ENCODE measurements around the gene IQCN.

The IQCN gene

GRCh38 chr19:18233224-18233825 is 40.9 kb downstream of the IQCN start:
- DNase-seq (ENCODE audit: low read depth) = no peak

- DNase-seq (ENCODE audit: low read depth) = no peak
These were observed 41.6 kb downstream of the IQCN start for GRCh38 chr19:18232540-18233223.

DNA sequence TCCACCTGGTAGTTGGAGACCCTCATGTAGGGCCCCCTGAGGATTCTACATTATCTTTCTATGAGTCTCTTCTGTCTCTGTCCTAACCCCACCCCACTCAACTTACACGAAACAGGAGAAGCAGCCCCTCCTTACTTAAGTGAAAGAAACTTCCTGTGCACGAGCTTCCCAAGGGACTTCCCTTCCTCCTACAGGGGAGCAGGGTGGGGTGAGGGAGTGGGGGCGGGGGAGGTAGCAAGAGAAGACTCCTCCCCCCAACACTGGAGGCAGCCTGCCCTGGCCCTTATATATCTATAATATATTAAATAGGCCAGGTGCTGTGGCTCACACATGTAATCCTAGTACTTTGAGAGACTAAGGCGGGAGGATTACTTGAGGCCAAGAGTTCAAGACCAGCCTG is 42.5 kb downstream of the IQCN start:
- no peak for DNase-seq (ENCODE audit: low read depth)

DNA sequence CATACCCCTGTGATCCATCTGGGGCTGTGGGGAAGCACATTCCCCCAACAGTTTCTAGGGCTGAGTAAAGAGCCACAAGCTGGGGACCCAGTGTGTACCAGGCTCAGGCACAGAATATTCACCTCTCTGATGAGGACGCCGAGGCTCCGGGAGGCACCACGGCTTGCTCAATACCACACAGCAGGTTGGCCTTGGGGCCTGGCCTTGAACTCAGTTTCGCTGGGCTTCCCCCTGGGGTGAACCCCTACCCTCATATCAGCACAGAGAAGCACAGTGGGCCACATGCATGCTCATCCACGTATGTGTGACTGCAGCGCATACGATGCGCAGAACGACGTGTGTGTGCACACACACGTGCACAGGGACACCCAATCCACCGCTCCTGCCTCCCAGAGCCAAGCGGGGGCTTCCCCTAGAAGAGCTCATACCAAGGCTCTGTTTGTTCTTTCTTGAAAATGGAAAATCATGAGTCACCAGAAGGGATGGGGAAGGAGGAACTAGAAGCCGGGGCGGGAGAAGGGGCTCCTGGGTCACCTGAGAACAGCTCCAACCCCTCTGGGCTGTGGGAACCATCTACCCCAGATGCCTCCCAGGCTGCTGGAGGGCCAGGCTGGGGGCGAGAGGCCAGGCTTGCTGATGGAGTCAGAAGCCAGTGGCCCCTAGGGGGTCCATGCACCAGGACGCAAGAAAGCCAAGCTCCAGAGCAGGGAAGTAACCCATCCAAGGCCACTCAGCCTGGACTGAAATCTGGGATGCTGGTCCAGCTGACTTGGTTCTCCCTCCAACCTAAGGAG is 43.1 kb downstream of the IQCN start:
- no peak for DNase-seq (ENCODE audit: low read depth)

- DNase-seq (ENCODE audit: low read depth) = no peak
These were observed 44.3 kb downstream of the IQCN start for GRCh38 chr19:18229915-18230314.

- no peak for DNase-seq (ENCODE audit: low read depth)
These were observed 44.8 kb downstream of the IQCN start for GRCh38 chr19:18229474-18229873.

GRCh38 chr19:18227781-18228271 is 46.4 kb downstream of the IQCN start:
- no peak for DNase-seq (ENCODE audit: low read depth)

GRCh38 chr19:18226956-18227780 is 47.1 kb downstream of the IQCN start:
- no peak for DNase-seq (ENCODE audit: low read depth)

DNA sequence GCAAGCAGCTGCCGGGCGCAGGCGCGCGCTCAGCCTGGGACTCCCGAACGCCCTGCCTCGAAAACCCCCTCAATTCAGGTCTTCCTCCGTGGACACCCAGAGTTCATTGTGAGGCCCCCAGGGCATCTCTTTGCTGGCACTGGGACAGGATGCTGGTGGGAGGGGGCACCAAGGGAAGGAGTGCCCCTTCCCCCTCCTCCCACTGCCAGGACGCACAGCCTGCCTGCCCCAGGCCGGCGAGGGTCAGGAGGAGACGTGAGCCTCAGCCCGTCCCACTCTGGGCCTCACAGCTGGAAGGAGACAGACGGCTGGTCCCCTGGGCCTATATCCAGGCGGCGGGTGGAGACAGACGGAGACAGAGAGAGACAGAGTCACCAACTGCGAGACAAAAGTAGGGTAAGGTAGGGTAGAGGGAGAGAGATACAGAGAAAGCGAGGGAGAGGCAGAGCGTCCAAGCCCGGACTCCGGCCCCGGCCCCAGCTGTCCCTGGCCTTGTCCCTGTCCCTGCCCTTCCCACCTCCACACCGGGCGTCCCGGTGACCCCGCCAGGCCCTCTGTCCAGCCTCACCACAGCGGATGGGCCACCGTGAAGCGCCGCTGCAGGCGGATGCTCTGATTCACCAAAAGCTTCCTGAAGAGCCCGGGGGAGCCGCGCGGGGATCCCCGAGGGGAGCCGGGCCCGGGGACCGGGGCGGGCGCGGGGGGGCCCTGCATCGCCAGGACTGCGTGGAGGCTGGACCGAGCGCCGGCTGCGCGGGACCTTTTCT is 48.4 kb downstream of the IQCN start, which contains the start of gene PDE4C:
TSS of gene PDE4C (minus strand) at position 737 of the 767 bp plus-strand sequence. CDS start at position 714, 23 bp downstream.
- no peak for DNase-seq (ENCODE audit: low read depth)

DNA sequence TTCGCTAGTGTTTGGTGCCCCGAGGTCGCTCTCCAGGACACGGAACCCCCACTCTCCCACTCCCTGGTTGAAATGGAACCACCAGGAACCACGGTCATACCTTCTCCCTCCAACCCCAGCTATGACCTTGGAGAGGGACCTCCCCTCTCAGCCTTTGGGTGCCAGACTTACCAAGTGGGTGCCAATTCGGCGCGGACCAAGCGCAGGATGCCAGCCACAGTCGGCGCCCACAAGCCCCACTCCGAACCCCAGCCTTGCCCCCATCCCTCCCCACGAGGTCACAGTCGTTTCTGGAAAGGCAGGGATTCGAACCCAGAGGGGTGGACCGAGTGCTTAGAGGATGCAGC is 48.9 kb downstream of the IQCN start:
- no peak for DNase-seq (ENCODE audit: low read depth)

DNA sequence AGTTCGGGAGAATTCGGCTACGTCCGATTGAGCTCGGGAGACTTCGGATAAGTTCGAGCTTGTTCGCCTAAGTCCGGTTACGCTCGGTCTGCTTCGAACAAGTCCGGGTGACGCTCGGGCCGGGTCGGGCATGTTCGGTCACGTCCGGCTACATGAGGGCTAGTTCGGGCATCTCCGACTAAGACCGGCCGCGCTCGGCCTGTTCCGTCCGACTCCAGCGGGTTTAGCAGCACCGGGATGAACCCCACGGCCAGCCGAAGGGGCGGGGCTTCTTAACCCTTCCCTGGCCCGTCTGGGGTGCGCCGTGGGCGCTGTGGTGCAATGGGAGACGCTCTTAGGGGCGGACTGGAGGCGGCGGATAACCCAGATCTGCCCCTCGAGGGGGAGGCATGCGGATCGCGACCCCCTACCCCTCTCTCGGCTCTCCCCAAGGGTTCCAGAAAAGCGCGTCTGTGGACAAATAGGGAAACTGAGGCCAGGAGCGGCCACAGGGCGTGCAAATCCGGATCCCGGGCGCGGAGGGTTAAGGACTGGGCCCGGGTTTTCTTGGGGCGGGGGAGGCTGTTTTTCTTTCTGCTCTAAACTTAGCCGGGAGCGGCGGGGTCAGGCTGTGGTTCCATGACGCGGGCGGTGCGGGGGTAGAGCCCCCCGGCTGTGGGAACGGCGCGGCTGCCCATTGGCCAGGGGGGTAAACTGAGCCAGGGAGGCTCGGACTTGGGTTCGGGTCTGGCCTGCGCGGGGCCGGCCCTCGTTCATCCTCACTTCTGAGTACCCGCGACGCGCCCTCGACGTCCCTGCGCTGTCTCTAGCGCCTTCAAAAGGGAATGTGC is 49.5 kb downstream of the IQCN start:
- DNase-seq (ENCODE audit: low read depth) = peak; percentile 92

DNA sequence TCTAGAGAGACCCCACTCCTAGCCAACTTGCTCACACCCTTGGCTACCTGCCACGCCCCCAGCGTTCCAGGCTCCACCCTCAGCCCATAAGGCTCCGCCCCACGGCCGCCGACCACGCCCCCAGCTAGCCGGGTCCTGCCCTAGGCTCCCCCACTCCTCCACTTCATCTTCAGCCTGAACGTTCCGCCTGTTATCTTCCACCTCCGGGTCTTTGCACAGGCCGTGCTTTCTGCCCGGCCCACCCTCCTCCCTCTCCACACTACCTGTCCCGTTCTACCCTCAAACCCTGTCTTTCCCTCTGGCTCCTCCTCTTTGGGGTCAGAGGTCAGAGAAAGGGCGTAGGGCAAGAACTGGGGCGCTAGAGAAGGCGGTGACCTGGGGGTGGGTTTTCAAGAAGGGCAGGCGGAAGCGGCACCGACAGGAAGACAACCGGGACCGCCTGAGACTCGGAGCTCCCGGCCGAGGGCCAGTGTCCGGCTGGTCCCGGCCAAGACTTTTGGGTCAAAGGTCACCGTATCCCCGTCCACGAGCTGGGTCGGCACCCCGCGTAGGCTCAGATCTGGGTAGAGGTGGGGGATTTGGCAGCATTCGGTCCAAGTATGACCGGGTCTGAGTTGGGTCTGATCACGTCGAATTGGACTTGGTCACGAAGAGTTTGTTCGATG is 50.3 kb downstream of the IQCN start:
- peak; percentile 86 for DNase-seq (ENCODE audit: low read depth)

GRCh38 chr19:18221815-18222725 is 52.2 kb downstream of the IQCN start:
- no peak for DNase-seq (ENCODE audit: low read depth)

DNA sequence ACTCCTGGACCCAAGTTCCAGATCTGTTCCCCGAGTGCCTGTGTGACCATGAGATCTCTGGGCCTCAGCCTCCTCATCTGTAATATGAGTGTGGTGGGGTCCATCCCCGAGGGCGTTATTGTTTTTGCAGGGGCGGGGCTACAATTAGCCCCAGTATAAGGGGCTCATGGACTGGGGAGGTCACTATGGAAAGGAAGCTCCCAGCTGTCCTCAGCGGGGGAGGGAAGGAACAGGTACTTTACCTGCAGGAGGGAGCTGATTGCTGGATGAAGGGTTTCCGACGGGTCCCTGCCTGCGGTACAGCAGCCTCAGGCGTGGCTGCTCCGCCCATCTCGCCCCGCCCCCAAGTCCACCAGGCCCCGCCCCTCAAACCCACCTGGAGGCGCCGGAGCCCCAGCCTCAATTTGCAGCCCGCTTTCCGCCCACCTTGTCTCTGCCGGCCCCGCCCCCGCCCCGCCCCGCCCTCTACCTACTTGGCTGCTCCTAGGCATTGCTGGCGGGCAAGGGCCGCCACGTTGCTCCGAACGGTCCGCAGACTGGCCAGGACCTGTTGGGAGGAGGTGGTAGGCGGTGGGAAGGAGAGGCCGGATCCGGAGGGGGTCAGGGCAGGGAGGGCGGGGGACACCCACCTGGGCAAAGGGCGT is 53.5 kb downstream of the IQCN start:
- DNase-seq (ENCODE audit: low read depth) = no peak

GRCh38 chr19:18219911-18220631 is 54.2 kb downstream of the IQCN start:
- no peak for DNase-seq (ENCODE audit: low read depth)

- DNase-seq (ENCODE audit: low read depth) = no peak
These were observed 55.7 kb downstream of the IQCN start for GRCh38 chr19:18218600-18218999.

GRCh38 chr19:18218159-18218558 is 56.1 kb downstream of the IQCN start:
- DNase-seq (ENCODE audit: low read depth) = no peak

DNA sequence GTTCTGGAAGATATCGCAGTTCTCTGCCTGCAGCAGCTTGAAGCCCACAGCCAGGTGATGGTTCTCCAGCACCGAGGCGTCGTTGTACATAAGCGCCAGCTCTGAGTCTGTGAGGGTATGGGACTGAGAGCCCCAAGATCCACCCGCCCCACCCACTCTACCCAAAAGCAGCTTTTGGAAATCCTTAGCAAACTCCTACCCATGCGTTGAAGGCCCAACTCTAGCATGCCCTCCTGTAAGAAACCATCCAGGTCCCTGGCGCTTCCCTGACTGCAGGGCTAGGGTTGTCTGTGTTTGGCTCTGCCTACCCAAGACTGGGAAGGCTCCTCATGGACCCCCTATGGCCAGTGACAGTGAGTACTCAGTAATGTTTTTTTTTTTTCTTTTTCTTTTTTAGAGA is 57.5 kb downstream of the IQCN start:
- DNase-seq (ENCODE audit: low read depth) = no peak
